HG03196 (cell line): ENCODE measurements around the gene RDH13.

Experiments used
- ATAC-seq: cut with Tn5 transposase; IDR thresholded peaks from one replicate; pipeline ENCODE4 v1.9.1; 2021; ENCODE audit not compliant: unreplicated experiment

Gene RDH13

GRCh38 chr19:55092423-55093318, 29.7 kb upstream of the RDH13 start:
- ATAC-seq, result no peak

DNA sequence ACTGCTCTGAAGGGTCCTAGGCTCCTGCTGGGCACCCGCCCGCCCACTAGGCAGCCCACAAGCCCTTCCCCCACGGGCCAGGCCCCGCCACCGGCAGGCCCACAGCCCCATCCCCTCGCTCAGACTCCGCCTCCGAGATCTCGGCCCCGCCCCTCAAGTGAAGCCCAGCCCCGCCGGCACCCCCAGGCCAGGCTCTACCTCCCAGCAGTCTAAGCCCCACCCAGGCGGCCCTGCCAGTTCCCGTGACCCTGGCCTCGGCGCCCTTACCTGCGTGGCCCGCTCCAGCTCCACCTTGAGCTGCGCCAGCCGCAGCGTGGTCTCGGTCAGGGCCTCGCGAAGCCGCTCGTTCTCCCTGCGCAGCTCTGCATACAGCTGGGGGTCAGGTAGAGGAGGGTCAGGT, 29.0 kb upstream of the RDH13 start:
- no peak for ATAC-seq

DNA sequence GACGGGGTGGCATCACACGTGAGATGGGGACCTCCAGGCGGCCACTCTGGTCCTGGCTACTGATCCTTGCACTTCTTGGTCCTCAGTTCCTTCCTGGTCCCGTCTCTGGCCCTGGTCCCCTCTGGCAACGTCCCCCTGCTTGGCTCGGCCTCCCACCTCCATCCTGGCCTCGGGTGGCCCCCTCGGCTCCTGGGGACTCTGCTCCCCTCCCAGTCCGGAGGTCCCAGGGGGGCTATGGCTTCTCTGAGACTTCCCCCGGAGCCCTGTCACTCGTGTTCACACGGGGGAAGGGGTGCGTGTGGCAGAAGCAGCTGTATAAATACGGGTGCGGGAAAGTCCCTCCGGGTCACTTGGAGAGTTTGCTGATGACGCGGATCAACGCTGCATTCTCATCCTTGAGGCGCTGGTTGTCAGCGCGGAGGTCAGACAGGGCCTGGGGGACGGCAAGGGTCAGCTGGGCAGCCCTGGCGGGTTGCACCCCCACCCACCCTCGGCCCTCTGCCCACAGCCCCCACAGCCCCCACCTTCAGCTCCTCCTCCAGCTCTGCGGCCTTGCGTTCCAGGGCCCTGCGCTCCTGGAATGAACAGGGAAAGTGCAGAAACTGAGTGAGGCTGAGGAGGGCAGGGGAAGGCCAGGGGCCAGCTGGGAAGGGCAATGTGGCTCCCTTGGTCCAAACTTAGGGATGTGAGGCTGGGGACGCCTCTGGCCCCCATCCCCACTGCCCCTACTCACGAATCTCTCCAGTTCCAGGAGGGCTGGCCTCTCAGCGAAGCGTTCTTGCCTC, 28.4 kb upstream of the RDH13 start:
- no peak for ATAC-seq

GRCh38 chr19:55090564-55090963, 27.6 kb upstream of the RDH13 start:
- no peak for ATAC-seq

DNA sequence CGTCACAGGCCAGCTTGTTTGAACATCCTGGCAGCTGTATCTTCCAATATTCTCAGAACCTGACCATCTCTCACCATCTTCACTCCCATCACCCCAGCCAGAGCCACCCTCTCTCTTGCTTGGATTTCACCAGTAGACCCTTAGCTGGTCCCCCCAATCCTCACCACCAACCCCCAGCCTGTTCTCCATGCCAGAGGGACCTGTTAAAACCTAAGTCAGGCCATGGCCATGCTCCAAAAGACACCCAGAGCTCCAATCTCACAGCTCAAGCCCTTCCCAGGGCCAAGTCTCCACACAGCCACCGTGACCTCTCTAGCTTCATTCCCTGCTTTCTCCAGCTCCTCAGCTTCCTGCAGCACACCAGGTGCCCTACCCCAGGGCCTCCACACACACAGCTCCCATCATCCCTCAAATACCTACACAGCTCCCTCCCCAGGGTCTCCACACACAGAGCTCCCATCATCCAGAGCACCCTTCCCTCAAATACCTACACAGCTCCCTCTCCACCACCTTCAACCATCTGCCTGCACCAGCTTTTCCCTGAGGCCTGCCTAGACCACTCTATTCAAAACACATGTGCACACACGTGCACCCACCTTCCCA, 26.5 kb upstream of the RDH13 start:
- no peak for ATAC-seq

GRCh38 chr19:55088543-55089341, 25.8 kb upstream of the RDH13 start:
- ATAC-seq, result no peak

GRCh38 chr19:55088021-55088451, 25.1 kb upstream of the RDH13 start:
- ATAC-seq, result no peak

GRCh38 chr19:55087542-55087901, 24.6 kb upstream of the RDH13 start:
- no peak for ATAC-seq

GRCh38 chr19:55086730-55087541, 24.0 kb upstream of the RDH13 start:
- no peak for ATAC-seq

- no peak for ATAC-seq
Observed at GRCh38 chr19:55085923-55086715, 23.2 kb upstream of the RDH13 start.

GRCh38 chr19:55084416-55084815, 21.5 kb upstream of the RDH13 start:
- ATAC-seq, result no peak

DNA sequence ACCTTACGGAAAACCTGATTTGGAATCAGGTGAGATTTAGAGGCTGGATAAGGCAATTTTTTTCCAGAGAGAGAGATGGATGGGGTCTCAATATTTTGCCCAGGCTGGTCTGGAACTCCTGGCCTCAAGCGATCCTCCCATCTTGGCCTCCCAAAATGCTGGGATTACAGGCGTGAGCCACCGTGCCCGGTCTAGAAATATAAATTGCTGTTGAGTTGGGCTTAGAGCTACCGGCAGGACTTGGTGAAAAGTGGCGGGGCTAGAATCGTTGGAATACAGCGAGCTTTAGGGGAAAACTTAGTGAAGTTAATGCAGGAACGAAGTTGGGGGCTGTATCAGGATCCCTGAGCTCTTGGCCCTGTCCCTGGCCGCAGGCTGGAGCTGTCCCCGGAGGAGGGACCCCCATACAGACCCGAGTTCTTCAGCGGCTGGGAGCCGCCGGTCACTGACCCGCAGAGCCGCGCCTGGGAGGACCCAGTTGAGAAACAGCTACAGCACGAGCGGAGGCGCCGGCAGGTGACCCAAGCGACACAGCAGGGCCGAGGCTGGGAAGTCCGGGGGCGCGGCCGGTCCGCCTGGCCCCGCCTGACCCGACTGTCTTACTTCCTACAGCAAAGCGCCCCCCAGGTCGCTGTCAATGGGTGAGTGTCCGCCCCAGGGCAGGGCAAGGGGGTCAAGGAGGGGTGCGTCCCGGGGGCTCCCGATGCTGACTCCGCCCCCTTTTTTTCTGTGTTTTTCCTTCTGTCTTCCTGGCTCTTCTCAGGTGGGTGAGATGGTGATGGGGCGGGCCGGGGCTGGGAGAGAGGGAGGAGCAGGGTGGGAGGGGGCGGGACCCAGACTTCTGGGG, 20.3 kb upstream of the RDH13 start:
- no peak for ATAC-seq

DNA sequence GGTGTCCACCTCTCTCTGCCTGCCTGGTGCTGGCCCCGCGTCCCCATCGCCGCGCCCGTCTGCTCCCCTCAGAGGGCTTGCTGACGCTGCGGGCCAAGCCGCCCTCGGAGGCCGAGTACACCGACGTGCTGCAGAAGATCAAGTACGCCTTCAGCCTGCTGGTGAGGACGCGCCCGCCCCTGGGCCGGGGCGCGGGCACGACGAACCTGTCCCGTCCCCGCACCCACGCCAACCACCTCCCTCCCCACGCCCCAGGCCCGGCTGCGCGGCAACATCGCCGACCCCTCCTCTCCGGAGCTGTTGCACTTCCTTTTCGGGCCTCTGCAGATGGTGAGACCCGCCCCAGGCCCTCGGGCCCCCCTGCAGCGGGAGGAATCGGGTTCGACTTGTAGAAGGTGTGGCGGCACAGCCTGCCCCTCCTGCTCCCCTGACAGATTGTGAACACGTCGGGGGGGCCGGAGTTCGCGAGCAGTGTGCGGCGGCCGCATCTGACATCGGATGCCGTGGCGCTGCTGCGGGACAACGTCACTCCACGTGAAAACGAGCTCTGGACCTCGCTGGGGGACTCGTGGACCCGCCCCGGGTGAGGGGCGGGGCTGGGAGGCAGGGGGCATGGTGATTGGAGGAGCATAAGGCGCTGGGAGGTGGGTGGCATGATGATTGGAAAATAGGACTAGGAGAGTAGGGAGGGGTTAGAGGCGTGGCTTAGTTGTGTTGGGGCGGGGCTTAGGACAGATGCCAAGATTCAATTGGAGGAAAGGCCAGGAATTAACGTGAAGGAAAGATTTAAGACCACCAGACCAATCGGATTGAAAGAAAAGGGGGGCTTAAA, 19.3 kb upstream of the RDH13 start:
- no peak for ATAC-seq

DNA sequence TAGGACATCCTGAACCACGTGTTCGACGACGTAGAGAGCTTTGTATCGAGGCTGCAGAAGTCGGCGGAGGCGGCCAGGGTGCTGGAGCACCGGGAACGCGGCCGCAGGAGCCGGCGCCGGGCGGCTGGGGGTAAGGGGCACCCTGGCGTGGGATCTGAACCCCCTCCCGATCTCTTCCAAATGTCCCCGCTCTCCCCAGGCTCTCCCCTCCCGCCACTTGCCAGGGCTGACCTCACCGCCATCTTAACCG, 18.7 kb upstream of the RDH13 start:
- no peak for ATAC-seq

DNA sequence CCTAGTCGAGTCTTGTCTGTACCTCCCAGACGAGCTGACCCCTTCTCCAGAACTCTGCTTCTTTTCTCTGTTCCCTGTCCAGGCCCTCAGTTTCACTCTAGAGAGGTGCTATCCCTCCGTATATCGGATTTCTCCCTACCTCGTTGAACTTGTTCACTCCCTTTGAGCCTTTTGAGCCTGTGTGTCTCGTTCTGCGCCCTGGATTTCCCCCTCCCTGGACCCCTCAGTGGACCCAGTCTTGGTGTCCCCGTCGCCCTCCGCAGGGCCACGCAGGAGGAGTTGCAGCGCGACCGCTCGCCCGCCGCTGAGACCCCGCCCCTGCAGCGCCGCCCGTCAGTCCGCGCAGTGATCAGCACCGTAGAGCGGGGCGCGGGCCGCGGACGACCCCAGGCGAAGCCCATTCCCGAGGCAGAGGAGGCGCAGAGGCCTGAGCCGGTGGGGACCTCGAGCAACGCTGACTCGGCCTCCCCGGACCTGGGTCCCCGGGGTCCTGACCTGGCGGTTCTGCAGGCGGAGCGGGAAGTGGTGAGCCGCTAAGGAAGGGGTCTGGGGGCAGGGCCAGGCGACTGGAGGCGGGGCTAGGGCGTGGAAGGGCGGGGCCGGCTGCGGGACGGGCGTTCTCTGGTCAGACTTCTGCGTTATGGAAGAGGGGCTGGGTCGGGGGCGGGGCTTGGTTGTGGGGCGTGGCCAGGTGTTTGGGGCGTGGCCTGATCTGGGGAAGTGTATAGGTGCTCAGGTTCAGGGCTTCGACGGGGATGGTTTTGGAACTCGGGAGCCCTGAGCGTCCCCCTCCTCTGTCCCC, 18.2 kb upstream of the RDH13 start:
- ATAC-seq, result no peak

GRCh38 chr19:55080121-55080967, 17.4 kb upstream of the RDH13 start:
- ATAC-seq, result no peak
